CD4-positive, alpha-beta T cell treated with Interferon alpha-2 for 1 hour (primary cell): ENCODE measurements around the gene IL22RA1.

ENCODE experiments used
- DNase-seq, 2 donors: peaks; one replicate each; pipeline ENCODE4 v3.0.0-alpha.2; 2020 to 2022

Gene IL22RA1

GRCh38 chr1:24136956-24137539 is 5.9 kb downstream of the IL22RA1 start:
- no peak for DNase-seq

- no peak for DNase-seq
Measured at GRCh38 chr1:24134376-24134775, 8.6 kb downstream of the IL22RA1 start.

DNA sequence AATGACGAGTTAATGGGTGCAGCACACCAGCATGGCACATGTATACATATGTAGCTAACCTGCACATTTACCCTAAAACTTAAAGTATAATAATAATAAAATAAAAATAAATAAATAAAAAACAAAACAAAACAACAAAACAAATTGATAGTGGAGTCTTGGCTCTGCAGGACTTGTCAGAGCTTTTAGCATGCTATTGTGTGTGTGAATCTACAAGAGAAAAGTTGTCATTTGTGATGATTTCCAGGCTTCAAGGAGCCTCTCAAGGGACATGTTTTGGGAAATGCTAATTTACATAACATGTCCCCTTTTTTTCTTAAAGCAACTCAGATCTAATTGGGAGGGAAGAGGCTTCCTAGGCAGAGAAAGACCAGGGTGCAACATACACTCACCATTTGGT is 9.1 kb downstream of the IL22RA1 start:
- DNase-seq, result no peak

DNA sequence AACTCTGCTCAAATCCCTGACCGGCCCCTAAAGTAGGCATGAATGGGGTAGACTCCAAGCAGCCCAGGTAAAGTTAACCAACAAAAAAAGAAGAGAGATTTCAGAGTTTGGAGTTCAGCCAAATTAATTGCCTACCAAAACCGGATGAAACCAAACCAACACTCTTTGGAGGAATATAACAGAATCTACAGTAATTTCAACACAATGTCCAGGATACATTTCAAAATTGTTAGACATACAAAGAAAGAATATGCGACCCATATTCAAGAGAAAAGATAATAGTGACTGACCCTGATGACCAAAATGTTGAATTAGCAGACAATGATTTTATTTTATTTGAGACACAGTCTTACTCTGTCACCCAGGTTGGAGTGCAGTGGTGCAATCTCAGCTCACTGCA is 12.6 kb downstream of the IL22RA1 start:
- DNase-seq, result no peak

DNA sequence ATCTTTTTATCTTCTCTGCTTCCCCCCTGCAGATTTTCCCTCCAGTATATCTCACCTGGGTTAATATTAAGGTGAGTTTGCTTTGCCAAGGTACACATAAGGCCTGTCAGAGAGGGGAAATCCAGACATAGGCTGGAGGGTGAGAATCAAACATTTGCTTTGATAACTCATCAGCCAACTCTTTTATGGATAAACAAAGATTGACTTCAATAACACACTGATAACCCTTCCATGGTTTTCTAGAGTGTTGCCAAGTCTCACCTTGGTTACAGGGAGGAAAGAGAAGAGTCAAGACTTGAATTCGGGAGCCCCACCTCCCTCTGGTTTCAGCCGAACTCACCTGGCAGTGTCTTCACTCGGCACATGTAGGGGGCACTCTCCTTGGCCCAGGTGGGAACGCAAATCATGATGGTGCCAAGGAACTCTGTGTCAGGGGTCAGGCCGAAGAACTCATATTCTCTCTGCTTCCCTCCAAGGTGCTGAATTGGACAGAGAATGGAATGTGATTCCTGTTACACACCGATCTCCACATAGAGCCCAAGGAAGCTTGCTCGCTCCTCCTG is 15.1 kb downstream of the IL22RA1 start:
- no peak for DNase-seq

- no peak for DNase-seq
Measured at GRCh38 chr1:24127134-24127800, 15.7 kb downstream of the IL22RA1 start.

DNA sequence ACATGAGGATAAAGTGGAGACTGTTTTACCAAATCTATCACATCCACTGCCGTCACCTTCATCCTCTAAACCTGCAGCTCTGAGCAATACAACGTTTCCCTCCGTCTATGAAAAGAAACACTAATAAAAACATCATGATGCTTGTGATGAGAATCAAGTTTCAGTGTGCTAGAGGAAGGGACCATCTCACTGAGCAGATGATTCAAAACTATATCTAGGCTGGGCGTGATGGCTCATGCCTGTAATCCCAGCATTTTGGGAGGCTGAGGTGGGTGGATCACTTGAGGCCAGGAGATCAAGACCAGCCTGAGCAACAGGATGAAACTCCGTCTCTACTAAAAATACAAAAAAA is 16.3 kb downstream of the IL22RA1 start:
- no peak for DNase-seq

DNA sequence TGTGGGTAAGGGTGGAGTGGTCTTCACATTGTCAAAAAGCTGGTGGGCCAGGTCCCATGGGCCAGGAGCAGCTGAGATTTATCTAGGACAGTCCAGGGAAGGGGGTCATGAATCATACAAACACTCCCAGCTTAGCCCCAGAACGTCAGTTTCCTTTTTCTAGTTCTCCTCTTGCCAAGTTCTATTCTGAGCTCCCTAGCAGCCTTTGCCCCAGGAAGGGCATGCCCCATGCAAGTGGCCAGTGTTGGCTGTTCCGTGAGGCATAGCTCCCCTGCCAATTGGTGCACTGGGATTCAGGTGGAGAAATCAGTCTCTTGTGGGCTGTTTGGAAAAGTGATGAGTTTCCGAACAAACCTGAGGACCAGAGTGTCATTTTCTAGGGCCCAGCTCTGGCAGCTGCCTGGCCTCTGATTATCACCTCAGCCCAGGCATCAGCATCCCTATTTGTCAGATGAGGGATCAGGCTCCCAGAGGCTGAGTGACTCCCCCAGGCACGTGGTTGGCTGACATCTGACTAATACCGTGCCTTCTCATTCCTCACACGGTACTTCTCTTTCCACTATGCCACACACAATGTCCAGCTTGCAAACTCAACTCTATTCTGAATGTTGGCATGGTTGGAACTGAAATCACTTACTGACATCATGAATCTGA is 16.8 kb downstream of the IL22RA1 start:
- no peak for DNase-seq

GRCh38 chr1:24125456-24125855 is 17.5 kb downstream of the IL22RA1 start:
- DNase-seq, result no peak

- DNase-seq, result no peak
Measured at GRCh38 chr1:24124980-24125379, 18.0 kb downstream of the IL22RA1 start.

DNA sequence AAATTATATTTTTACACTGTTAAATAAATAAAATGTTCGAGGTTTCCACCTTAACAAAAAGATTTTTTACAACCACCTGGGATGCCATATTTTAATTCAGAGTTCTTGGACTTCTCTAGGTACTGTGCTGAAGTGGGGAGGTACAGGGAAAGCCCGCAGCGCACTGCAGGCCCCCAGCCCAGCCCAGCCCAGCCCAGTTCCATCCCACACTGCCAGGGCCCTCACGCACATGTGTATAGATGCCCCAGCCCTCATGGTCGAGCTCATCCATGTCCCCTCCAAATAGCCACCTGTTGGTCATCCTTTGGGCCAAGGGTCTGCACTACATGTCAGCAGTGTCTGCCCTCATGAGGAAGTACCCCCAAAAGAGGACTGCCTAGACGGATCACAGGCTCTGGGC is 19.3 kb downstream of the IL22RA1 start:
- no peak for DNase-seq

- DNase-seq, result no peak
Measured at GRCh38 chr1:24122776-24123175, 20.2 kb downstream of the IL22RA1 start.

DNA sequence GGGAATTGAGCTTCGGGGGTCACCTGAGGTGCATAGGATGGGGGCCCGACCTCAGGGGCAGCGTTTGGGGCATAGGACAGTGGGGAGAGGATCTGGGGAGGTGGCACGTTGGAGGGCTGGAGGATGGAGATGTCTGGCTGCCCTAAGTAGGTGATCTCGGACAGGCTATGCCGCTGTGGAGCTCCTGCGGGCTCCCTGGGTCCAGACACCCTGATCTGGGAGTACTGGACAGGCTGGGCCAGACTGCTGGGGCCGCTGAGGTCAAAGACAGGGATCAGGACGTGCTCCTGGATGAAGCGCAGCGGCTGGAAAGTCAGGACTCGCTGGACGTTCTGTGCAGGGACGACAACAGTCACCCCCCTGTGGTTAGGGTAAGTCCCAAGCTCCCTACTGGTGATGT is 21.5 kb downstream of the IL22RA1 start:
- DNase-seq, result no peak

DNA sequence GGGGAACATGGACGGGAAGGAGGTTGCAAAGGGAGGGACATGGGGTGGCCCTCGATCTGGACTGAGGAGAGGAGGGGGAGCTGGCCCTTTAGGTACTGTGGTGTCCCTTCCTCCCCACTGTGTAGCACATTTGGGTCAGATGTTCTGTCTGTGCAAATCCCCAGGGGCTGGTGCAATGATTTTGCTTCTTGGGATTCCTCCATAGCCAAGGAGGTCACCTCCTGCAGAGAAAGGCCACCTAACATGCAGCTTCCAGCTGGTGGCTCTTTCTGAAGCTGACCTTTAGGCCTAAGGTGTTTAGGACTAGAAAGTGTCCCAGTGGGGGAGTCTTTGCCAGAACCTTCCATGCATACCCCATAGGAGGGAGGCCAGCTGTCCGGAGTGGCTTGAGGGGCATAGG is 22.0 kb downstream of the IL22RA1 start:
- DNase-seq, result no peak

DNA sequence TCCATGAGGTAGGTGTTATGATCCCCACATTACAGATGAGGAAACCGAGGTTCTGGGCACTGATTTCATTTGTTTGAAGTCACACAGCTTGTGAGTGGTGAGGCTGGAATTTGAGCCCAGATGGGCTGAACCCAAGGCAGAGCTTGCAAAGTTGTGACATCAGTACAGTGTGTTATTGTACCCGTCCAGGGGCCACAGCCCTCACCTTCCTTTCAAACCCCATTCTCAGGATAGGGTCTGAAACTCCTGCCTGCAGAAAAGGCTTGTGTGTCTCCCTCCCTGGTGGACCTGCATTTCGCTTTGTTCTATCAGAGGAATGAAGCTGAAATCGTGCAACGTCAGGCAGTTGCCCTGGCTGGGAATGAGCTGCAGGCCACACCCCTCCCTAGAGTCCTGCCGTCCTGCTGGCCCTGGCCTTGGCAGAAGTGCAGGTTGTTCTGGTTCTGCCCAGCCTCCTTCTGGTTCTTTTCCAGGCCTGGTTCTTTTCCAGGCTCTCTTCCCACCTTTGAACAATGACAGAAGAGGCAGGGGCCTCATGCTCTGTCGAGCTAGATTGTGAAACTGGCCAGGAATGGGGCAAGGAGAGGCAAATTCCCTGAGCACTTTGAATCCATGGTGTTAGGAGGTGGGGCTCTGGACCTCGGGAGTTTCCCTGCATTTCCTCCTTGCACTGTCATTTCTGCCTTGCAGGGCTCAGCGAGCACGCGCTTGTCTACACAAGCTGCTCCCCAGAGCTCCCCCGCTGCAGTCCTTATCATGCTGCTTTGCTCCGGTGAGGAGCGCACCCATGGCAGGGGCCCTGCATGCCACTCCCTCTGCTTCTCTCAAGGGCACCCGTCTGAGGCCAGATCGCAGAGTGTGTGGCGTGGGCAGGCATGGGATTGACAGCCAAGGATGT is 22.8 kb downstream of the IL22RA1 start:
- no peak for DNase-seq

DNA sequence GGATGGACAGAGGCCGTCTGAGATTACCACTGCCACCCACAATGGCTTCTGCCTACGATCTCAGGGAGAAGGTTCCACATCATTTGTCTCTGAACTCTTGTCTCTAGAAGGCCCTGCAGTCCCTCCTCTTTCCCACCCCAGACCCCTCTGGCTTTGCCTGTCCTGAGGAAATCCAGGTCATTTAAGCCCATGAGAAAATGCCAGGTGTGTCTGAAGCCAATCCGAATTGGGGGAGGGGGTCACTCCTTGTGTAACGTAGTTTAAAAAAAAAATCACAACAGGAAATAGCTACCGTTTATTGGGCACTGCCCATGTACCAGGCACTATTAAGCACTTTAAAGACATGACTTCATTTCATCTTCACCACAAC is 23.5 kb downstream of the IL22RA1 start:
- DNase-seq, result no peak

GRCh38 chr1:24118410-24119242 is 24.3 kb downstream of the IL22RA1 start:
- DNase-seq, result no peak

DNA sequence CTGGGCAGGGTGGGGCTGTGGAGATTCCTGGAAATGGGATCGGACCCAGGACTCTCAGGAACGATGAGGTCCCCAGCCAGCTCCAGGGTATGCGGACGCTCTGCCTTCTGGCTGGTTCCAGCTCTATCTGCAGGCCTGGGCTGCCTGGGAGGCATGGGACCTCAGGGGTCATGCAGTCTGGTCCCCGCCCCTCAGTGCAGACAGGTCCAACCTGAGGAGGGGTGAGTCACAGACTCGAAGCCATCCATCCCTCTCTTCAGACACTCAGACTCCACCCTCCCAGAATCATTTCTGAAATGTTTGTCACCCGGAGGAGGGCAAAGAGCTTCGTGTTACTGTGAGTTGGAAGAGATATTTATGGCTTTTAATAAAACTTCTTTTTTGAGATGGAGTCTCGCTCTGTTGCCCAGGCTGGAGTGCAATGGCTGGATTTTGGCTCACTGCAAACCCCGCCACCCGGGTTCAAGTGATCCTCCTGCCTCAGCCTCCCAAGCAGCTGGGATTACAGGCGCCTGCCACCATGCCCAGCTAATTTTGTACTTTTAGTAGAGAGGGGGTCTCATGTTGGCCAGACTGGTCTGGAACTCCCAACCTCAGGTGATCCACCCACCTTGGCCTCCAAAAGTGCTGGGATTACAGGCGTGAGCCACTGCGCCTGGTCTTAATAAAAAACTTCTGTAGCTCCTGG is 25.1 kb downstream of the IL22RA1 start:
- no peak for DNase-seq

GRCh38 chr1:24117132-24117531 is 25.8 kb downstream of the IL22RA1 start:
- DNase-seq, result no peak

DNA sequence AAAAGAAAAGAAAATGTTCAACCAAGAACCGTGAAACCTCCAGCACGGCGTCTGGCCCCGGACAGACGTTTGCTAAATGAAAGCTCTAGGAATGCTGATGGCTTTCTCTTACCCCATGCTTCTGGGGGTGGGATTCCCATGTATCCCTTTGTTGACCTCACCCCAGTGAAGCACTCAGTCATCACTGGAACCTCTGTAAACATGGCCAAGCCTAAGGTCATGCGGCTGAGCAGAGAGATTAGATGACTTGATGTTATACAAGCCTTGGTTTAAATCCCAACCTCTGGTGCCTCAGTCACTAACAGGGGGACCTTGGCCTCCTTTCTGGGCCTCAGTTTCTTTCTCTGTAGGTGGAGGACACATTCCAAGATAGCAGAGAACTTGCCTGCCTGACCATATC is 28.2 kb downstream of the IL22RA1 start:
- no peak for DNase-seq

DNA sequence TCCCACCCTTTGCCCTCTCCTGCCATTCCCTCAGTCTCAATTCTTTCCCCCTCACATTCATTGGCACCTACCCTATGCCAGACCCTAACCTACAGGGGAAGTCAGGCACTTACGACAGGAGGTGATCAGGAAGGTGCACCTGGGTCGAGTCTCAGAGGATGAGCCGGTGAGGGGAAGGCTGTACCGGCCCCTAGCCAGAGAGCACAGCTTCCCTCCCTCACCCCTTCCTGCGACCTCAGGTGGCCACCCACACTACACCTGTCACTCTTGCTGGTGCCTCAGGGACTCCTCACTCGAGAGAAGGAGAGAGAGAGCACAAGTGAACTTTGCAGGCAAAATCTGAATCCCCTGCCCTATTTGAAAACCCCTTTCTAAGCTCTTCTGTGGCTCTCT is 29.3 kb downstream of the IL22RA1 start:
- no peak for DNase-seq
